ENCODE results near the gene CC2D2A. TPM values are rescaled to one million over a fixed set of nuclear protein-coding genes. Genes with fewer than 3 reads are reported as not detected.

CC2D2A gene
- total RNA-seq, 1 experiment from 2014 or later: 13.0 TPM

DNA sequence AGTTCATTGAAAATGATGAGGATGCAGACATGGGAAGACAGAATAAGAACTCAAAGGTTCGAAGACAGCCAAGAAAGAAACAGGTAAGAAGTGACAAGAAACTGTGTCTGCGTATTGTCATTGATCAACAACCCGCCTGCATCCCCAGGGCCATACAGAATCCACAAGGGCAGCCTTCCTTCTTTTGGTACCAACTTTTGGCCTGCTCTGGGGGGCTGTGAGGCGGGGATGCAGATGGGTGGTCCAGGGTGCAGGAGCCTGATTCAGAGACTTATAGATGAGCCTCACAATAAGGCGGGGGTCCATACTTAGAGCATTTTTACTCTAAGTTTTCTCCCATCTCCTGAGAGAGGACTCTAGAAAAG, 9.0 kb downstream of the CC2D2A start:
- RAD21 ChIA-PET (ENCODE audit: low non-redundant PET in 1 of 2, low total read pairs in 2 of 2, uncharacterized antibody in 2 of 2, unreplicated experiment in 2 of 2): interaction anchor here (1.3 to 2.0 kb wide), 5 partner anchors 327 to 786 kb away, joined by 3 to 17 read pairs (median 8); no protein-coding TSS in a partner anchor
- Histone ChIP-seq H3K27ac (ENCODE audit: low read depth, low read length) (no peak overlapping the region), H3K4me1 (ENCODE audit: control insufficient read depth in 1 of 2, insufficient read depth in 2 of 2, low read length in 2 of 2) (peaks cover 5 to 11% of the 10 kb centered on the region in 2 experiments), H3K9ac (ENCODE audit: low read length) (peak overlapping the region; percentile 73), H4K20me1 (ENCODE audit: insufficient read depth) (no peaks in the 10 kb centered on the region), H3K9me2 (ENCODE audit: insufficient read depth) (no peaks in the 10 kb centered on the region), H3K4me3 (replicated peaks in 1 of 2; ENCODE audit: low read depth in 1 of 2, low read length in 2 of 2) (peak overlapping the region in 1 of 2 experiments; percentile 68; a peak in 3 of 4 replicates), H3K4me2 (ENCODE audit: low read length) (peak overlapping the region; percentile 84), H3K36me3 (ENCODE audit: control insufficient read depth in 1 of 2, insufficient read depth in 2 of 2, low read length in 2 of 2) (no peaks in the 10 kb centered on the region), H3K27me3 (ENCODE audit: insufficient read depth, low read length) (no peaks in the 10 kb centered on the region), H3K79me2 (ENCODE audit: insufficient read depth, low read length) (0 out of 2 replicates have a peak, but pooled peaks cover 7% of the 10 kb centered on the region), H2AFZ (ENCODE audit: low read depth, low read length, poor library complexity, severe bottlenecking) (no peak overlapping the region), H3K9me3 (ENCODE audit: control insufficient read depth in 1 of 2, insufficient read depth in 1 of 2, low read depth in 1 of 2, low read length in 2 of 2) (no peaks in the 10 kb centered on the region)
- BruUV-seq (replicated peaks): no TSS peak
- TF ChIP-seq, protein P1, sequence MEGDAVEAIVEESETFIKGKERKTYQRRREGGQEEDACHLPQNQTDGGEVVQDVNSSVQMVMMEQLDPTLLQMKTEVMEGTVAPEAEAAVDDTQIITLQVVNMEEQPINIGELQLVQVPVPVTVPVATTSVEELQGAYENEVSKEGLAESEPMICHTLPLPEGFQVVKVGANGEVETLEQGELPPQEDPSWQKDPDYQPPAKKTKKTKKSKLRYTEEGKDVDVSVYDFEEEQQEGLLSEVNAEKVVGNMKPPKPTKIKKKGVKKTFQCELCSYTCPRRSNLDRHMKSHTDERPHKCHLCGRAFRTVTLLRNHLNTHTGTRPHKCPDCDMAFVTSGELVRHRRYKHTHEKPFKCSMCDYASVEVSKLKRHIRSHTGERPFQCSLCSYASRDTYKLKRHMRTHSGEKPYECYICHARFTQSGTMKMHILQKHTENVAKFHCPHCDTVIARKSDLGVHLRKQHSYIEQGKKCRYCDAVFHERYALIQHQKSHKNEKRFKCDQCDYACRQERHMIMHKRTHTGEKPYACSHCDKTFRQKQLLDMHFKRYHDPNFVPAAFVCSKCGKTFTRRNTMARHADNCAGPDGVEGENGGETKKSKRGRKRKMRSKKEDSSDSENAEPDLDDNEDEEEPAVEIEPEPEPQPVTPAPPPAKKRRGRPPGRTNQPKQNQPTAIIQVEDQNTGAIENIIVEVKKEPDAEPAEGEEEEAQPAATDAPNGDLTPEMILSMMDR (IDR thresholded peaks at IDR 0.05 in 2 of 3, conservative IDR thresholded peaks at IDR 0.05 in 1 of 3; ENCODE audit: borderline replicate concordance in 1 of 3, insufficient read depth in 1 of 3, low read depth in 2 of 3, low read length in 2 of 3): no peak
- TF ChIP-seq, protein P2, sequence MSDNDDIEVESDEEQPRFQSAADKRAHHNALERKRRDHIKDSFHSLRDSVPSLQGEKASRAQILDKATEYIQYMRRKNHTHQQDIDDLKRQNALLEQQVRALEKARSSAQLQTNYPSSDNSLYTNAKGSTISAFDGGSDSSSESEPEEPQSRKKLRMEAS (IDR thresholded peaks at IDR 0.05): no peak
- no peak for TF ChIP-seq SRF (IDR thresholded peaks at IDR 0.05; ENCODE audit: low read depth)
- TF ChIP-seq ZNF274 (IDR thresholded peaks at IDR 0.05; ENCODE audit: low read depth, low read length): no peak
- no peak for TF ChIP-seq POLR2A (IDR thresholded peaks at IDR 0.05; ENCODE audit: borderline replicate concordance, extremely low read depth, insufficient read depth, insufficient read length)
- DNase-seq (ENCODE audit: low read depth, low spot score): no peak
- intact Hi-C loops (cut with micrococcal nuclease): loop anchor here (1.0 to 5.0 kb wide), 6 partner anchors 172 to 789 kb away; no protein-coding TSS in a partner anchor
- CTCF ChIA-PET: interaction anchor here (0.7 to 2.2 kb wide), 11 partner anchors 8 to 786 kb away, joined by 3 to 44 read pairs (median 5); no protein-coding TSS in a partner anchor
- POLR2A ChIA-PET: interaction anchor here (0.9 to 1.1 kb wide), 2 partner anchors 8 to 477 kb away, joined by 3 to 4 read pairs; no protein-coding TSS in a partner anchor
- peak; percentile 41 for ATAC-seq
